ENCODE data around the gene LRRFIP2.

- TF ChIP-seq POLR2A (IDR thresholded peaks at IDR 0.05) (no peak), CTCF (IDR thresholded peaks at IDR 0.05 in 4 of 5, conservative IDR thresholded peaks at IDR 0.05 in 1 of 5) (no peak)
These were observed 9.6 kb upstream of the LRRFIP2 start for GRCh38 chr3:37183976-37184375.

Data from gastrocnemius medialis (tissue), 4 donors.